DND-41 (cell line): ENCODE data around the gene ST14.

Source experiments
- ATAC-seq: fragments of 200-7000 bp; cut with Tn5 transposase; 3 replicates; pipeline ENCODE4 v1.9.1; 2021; ENCODE audit warnings: low read depth; ENCODE audit not compliant: insufficient read depth
- DNase-seq: peaks from one replicate; pipeline ENCODE4 v3.0.0-alpha.2; 2020
- H2AFZ ChIP-seq: 2 replicates; pipeline ENCODE4 v1.6.0; 2012; ENCODE audit warnings: low read depth, low read length
- H3K27ac ChIP-seq: 2 replicates; pipeline ENCODE4 v1.5.1; 2012; ENCODE audit warnings: low read length, inconsistent platforms
- H3K27me3 ChIP-seq: fragments of 200-600 bp; sonication (generic); 2 replicates; pipeline ENCODE4 v1.6.0; 2012; ENCODE audit warnings: low read length, mild to moderate bottlenecking, inconsistent platforms; ENCODE audit not compliant: insufficient read depth, poor library complexity
- H3K36me3 ChIP-seq: 2 replicates; pipeline ENCODE4 v1.5.1; 2012; ENCODE audit warnings: low read length, inconsistent platforms; ENCODE audit not compliant: insufficient read depth
- H3K4me1 ChIP-seq: 2 replicates; pipeline ENCODE4 v1.5.1; 2012; ENCODE audit warnings: mild to moderate bottlenecking, low read length; ENCODE audit not compliant: insufficient read depth
- H3K4me2 ChIP-seq: 2 replicates; pipeline ENCODE4 v1.6.0; 2012; ENCODE audit warnings: mild to moderate bottlenecking, moderate library complexity, low read length, inconsistent platforms; ENCODE audit not compliant: insufficient read depth
- H3K4me3 ChIP-seq, 2 experiments: fragments of 200-600 bp in 1 of 2; shearing (Covaris generic) in 1 of 2; 2 replicates each; pipeline ENCODE4 v1.5.1; 2012 to 2016; ENCODE audit warnings: inconsistent platforms in 2 of 2, low read length in 2 of 2, mild to moderate bottlenecking in 2 of 2, low read depth in 1 of 2, moderate library complexity in 1 of 2
- H3K79me2 ChIP-seq: 2 replicates; pipeline ENCODE4 v1.6.0; 2012; ENCODE audit warnings: low read length, inconsistent platforms; ENCODE audit not compliant: insufficient read depth
- H3K9ac ChIP-seq: 2 replicates; pipeline ENCODE4 v1.6.0; 2012; ENCODE audit warnings: low read depth, mild to moderate bottlenecking, inconsistent platforms, low read length, moderate library complexity
- H3K9me3 ChIP-seq: 2 replicates; pipeline ENCODE4 v1.5.1; 2012; ENCODE audit warnings: low read length, moderate library complexity, mild to moderate bottlenecking, inconsistent platforms; ENCODE audit not compliant: insufficient read depth, severe bottlenecking
- H4K20me1 ChIP-seq: 2 replicates; pipeline ENCODE4 v1.6.0; 2012; ENCODE audit warnings: low read length; ENCODE audit not compliant: insufficient read depth
- EZH2 ChIP-seq: IDR thresholded peaks from 3 replicates; pipeline ENCODE4 v1.6.1; 2012; ENCODE audit warnings: borderline replicate concordance, low read depth, mild to moderate bottlenecking, moderate library complexity, low read length, inconsistent platforms; ENCODE audit not compliant: severe bottlenecking
- TF ChIP-seq, protein P1 (sequence below): IDR thresholded peaks from 2 replicates; pipeline ENCODE4 v1.5.1; 2012; ENCODE audit warnings: borderline replicate concordance, low read length, moderate library complexity, mild to moderate bottlenecking; ENCODE audit not compliant: poor library complexity, severe bottlenecking; ENCODE audit errors: extremely low read depth

The ST14 gene

DNA sequence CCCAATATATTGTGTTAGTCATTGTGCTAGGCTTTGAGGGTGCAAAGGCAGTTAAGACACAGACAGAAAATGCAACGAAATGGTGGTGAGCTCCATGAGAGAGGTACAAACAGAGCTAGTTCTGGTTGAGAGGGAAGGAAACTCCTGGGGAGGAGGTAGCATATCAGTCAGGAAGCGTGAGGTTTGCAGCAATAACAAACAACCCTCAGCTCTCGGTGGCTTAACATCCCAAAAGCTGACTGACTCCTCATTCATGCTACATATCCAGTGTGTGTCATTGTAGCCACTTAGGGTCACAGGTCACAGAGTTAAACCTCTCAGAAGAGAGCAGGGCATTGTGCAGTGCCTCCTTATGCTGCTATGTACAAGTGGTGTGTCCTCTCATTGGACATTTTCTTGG lies 1.7 kb upstream of the ST14 start:
- Histone ChIP-seq H3K4me3 (no peak overlapping the region), H4K20me1 (0 out of 2 replicates have a peak, but pooled peaks cover 4% of the 10 kb centered on the region), H3K36me3 (no peaks in the 10 kb centered on the region), H2AFZ (no peak overlapping the region), H3K27ac (no peak overlapping the region), H3K79me2 (no peaks in the 10 kb centered on the region), H3K4me1 (no peaks in the 10 kb centered on the region), H3K9ac (no peak overlapping the region), H3K27me3 (no peaks in the 10 kb centered on the region), H3K4me2 (no peak overlapping the region), H3K9me3 (no peaks in the 10 kb centered on the region)
- no peak for TF ChIP-seq EZH2
- TF ChIP-seq, protein P1, sequence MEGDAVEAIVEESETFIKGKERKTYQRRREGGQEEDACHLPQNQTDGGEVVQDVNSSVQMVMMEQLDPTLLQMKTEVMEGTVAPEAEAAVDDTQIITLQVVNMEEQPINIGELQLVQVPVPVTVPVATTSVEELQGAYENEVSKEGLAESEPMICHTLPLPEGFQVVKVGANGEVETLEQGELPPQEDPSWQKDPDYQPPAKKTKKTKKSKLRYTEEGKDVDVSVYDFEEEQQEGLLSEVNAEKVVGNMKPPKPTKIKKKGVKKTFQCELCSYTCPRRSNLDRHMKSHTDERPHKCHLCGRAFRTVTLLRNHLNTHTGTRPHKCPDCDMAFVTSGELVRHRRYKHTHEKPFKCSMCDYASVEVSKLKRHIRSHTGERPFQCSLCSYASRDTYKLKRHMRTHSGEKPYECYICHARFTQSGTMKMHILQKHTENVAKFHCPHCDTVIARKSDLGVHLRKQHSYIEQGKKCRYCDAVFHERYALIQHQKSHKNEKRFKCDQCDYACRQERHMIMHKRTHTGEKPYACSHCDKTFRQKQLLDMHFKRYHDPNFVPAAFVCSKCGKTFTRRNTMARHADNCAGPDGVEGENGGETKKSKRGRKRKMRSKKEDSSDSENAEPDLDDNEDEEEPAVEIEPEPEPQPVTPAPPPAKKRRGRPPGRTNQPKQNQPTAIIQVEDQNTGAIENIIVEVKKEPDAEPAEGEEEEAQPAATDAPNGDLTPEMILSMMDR, result no peak
- DNase-seq, result no peak
- no peak for ATAC-seq

DNA sequence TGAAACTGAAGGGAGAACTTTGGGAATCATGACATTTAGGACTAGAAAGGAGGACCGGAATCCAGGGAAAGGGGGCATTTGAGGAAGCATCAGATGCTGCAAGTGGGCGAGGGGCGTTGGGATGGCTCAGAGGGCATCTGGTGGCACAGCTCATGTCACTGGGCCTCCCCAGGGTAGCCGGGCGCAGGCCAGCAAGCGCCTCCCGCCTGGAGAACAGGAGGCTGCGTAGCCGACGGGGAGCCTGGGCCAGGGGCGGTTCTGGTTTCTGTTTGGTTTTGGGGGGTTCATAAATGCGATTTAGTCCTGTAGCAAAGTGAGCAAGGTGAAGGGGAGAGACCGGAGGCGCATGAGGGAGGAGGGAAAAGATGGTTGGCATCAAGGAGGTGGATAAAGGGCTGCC lies 443 bp upstream of the ST14 start:
- H3K36me3 ChIP-seq, result no peaks in the 10 kb centered on the region
- no peaks in the 10 kb centered on the region for H3K4me1 ChIP-seq
- no peaks in the 10 kb centered on the region for H3K27me3 ChIP-seq
- no peak overlapping the region for H2AFZ ChIP-seq
- H3K9me3 ChIP-seq, result no peaks in the 10 kb centered on the region
- H4K20me1 ChIP-seq, result 0 out of 2 replicates have a peak, but pooled peaks cover 4% of the 10 kb centered on the region
- H3K27ac ChIP-seq, result no peak overlapping the region
- H3K79me2 ChIP-seq, result no peaks in the 10 kb centered on the region
- DNase-seq, result no peak
- ATAC-seq, result no peak
- H3K9ac ChIP-seq, result no peak overlapping the region
- TF ChIP-seq, protein P1, result no peak
- no peak for TF ChIP-seq EZH2
- H3K4me2 ChIP-seq, result no peak overlapping the region
- no peak overlapping the region for H3K4me3 ChIP-seq

DNA sequence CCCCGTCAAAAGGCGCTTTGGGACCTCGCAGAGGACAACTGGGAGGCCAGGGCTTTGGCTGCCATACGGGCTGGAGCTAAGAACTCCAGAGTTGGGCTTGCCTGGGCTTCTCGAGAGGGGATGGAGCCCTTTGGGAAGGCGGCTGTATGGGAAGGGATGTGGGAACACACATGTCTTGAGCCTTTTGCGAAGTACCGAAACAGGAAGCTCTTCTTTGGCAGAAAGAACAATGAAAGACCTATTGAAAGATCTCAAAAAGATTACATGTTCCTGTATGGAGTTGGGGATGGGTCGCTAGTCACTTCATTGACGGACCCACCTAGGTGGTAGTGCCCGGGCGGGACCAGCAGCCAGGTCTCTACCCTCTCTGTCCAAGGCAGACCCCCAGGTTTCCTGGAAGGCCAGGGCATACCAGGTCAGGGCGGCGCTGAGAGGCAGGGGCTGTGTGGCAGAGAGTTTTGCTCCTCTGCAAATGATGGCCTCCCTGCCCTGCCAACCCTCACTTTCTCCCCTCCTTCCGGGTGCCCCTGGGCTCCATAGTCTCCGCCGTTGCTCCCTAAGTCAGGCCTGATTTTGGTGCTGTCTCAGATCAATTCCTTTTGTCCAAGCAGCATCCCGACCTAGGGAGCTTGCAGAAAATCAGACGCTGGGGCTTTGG lies 1.0 kb downstream of the ST14 start:
- no peak overlapping the region for H3K27ac ChIP-seq
- no peaks in the 10 kb centered on the region for H3K79me2 ChIP-seq
- H3K4me2 ChIP-seq, result no peak overlapping the region
- H3K4me1 ChIP-seq, result no peaks in the 10 kb centered on the region
- ATAC-seq (no peak), DNase-seq (no peak)
- no peak overlapping the region for H3K4me3 ChIP-seq
- H3K36me3 ChIP-seq, result no peaks in the 10 kb centered on the region
- 0 out of 2 replicates have a peak, but pooled peaks cover 4% of the 10 kb centered on the region for H4K20me1 ChIP-seq
- no peak for TF ChIP-seq EZH2
- TF ChIP-seq, protein P1, result no peak
- no peak overlapping the region for H2AFZ ChIP-seq
- no peaks in the 10 kb centered on the region for H3K27me3 ChIP-seq
- H3K9ac ChIP-seq, result no peak overlapping the region
- H3K9me3 ChIP-seq, result no peaks in the 10 kb centered on the region
